ENCODE results near the gene PECR.

DNA sequence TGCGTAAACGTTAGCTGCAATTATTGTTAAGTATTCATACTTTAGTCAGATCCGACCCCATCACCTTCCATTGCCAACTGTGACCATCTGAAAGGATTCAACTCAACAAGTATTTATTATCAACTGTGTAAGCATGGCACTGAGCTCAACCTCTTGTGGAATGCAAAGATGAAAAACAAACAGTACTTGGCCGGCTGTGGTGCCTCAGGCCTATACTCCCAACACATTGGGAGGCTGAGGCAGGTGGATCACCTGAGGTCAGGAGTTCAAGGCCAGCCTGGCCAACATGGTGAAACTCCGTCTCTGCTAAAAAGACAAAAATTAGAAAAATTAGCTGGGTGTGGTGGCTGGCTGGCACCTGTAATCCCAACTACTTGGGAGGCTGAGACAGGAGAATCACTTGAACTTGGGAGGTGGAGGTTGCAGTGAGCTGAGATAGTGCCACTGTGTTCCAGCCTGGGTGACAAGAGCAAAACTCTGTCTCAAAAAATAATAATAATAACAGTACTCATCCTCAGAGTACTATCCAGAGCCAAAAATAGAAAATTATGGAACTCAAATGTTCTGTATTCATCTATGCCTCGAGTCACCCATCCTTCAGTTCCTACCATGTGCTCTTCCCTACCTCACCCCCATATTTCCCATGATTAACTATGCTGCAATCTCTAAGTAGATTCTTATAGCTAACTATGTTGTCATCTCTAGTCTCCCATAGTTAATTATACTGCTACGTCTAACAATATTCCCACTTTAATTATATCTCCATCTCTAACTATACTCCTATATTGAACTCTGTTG, 59.6 kb downstream of the PECR start:
- TF ChIP-seq CTCF (IDR thresholded peaks at IDR 0.05) (no peak), EZH2phosphoT487 (IDR thresholded peaks at IDR 0.05) (no peak)

All from neural progenitor cell (in vitro differentiated cells).